ENCODE results near the gene RPP14. TPM values are rescaled to one million over a fixed set of nuclear protein-coding genes. Genes with fewer than 3 reads are reported as not detected.

Gene RPP14
- total and polyA plus RNA-seq, 2 donors (not counting 3 experiments of a cell fraction or from before 2014, with no cell fraction given): 11.9 to 18.1 TPM

GRCh38 chr3:58270485-58270884 lies 35.6 kb upstream of the RPP14 start:
- Histone ChIP-seq H3K4me3 (replicated peaks in 1 of 3; ENCODE audit: insufficient read depth in 1 of 3, low read depth in 1 of 3, low read length in 3 of 3) (no peak overlapping the region), H3K79me2 (ENCODE audit: control insufficient read depth, insufficient read depth, low read length) (no peaks in the 10 kb centered on the region), H3K4me1 (ENCODE audit: control insufficient read depth, extremely low read depth, insufficient read depth, low read length) (peaks cover 19% of the 10 kb centered on the region), H3K36me3 (ENCODE audit: control insufficient read depth in 2 of 2, extremely low read depth in 1 of 2, insufficient read depth in 2 of 2, low read length in 2 of 2) (peaks cover 0 to 3% of the 10 kb centered on the region in 2 experiments), H3K27me3 (ENCODE audit: control insufficient read depth in 2 of 2, insufficient read depth in 2 of 2, low read length in 2 of 2) (no peaks in the 10 kb centered on the region), H3K27ac (ENCODE audit: insufficient read depth, low read depth, low read length) (no peak overlapping the region), H3K9ac (replicated peaks; ENCODE audit: extremely low read depth, insufficient read depth, low read length) (no peak overlapping the region), H4K20me1 (replicated peaks; ENCODE audit: control insufficient read depth, extremely low read depth, insufficient read depth, low read length) (no peaks in the 10 kb centered on the region), H3K9me3 (replicated peaks; ENCODE audit: control insufficient read depth, insufficient read depth, low read length) (no peaks in the 10 kb centered on the region), H3K9me1 (replicated peaks; ENCODE audit: control insufficient read depth, extremely low read depth, insufficient read depth, low read length) (no peaks in the 10 kb centered on the region), H2AFZ (ENCODE audit: low read depth, low read length) (no peak overlapping the region), H3K4me2 (ENCODE audit: insufficient read depth, low read length) (no peak overlapping the region)
- DNase-seq (ENCODE audit: low read depth, low spot score) (no peak), FAIRE-seq (no peak)
- intact Hi-C loops (cut with micrococcal nuclease) (no loop called here), dilution Hi-C loops (cut with MboI; ENCODE audit: extremely low pct_ligation_motif_present, low sequenced_read_pairs) (no loop called here)
- TF ChIP-seq EZH2 (IDR thresholded peaks at IDR 0.05; ENCODE audit: borderline replicate concordance, low read depth, low read length, severe bottlenecking): no peak
- TF ChIP-seq MYC (IDR thresholded peaks at IDR 0.05; ENCODE audit: low read depth, low read length): no peak
- TF ChIP-seq CTCF (IDR thresholded peaks at IDR 0.05; ENCODE audit: extremely low read depth in 1 of 2, insufficient read depth in 1 of 2, low read depth in 1 of 2, low read length in 2 of 2): no peak
- no peak for TF ChIP-seq FOS (IDR thresholded peaks at IDR 0.05; ENCODE audit: borderline replicate concordance, insufficient read depth, low read length)
- TF ChIP-seq JUN (IDR thresholded peaks at IDR 0.05; ENCODE audit: borderline replicate concordance, insufficient read depth, insufficient read length, low read depth): no peak
- no peak for TF ChIP-seq MAX (IDR thresholded peaks at IDR 0.05; ENCODE audit: insufficient read depth, insufficient read length)
- TF ChIP-seq POLR2A (IDR thresholded peaks at IDR 0.05; ENCODE audit: low read depth, low read length): no peak
- TF ChIP-seq POLR2AphosphoS5 (IDR thresholded peaks at IDR 0.05; ENCODE audit: insufficient read depth, low read depth, low read length): no peak
- TF ChIP-seq GATA2 (IDR thresholded peaks at IDR 0.05; ENCODE audit: insufficient read depth, insufficient read length, low read depth, low read length): no peak
- ChIA-PET CTCF (interaction anchor here (0.9 to 3.4 kb wide), 5 partner anchors 30 to 93 kb away, joined by 3 to 28 read pairs (median 5); partner anchors contain the start of genes HTD2 and RPP14), POLR2A (no interaction called here)
- no TSS peak for BruUV-seq (replicated peaks)

All from endothelial cell of umbilical vein (primary cell).